Motor neuron (in vitro differentiated cells): ENCODE data around the gene ABR. TPM values are rescaled to one million over a fixed set of nuclear protein-coding genes. Genes with fewer than 3 reads are reported as not detected.
"Not testable (repeated sequence)": the region's sequence is repeated elsewhere in the genome, so short reads cannot be mapped to it uniquely, and the experiment has no call there.

Experiments used
- ATAC-seq, 8 experiments: fragments of 200-7000 bp; cut with Tn5 transposase; replicated peaks in 6 of 8; 2 replicates each; pipeline ENCODE4 v1.8.0; 2021; ENCODE audit warnings: mild to moderate bottlenecking in 8 of 8, moderate library complexity in 8 of 8
- H3K27ac ChIP-seq, 2 donors: fragments of 250-450 bp; sonication (Bioruptor Pico); 2 replicates each; pipeline ENCODE4 v1.9.0; 2021; ENCODE audit warnings: antibody characterized with exemption in 2 of 2, mild to moderate bottlenecking in 2 of 2, moderate library complexity in 1 of 2
- H3K4me1 ChIP-seq, 2 donors: fragments of 250-450 bp; sonication (Bioruptor Pico); replicated peaks in 1 of 2; 2 replicates each; pipeline ENCODE4 v1.6.1; 2021; ENCODE audit warnings: antibody characterized with exemption in 2 of 2, mild to moderate bottlenecking in 2 of 2, moderate library complexity in 1 of 2
- H3K4me3 ChIP-seq, 5 donors: fragments of 250-450 bp; sonication (Bioruptor Pico); 2 replicates each; pipeline ENCODE4 v1.9.0; 2021; ENCODE audit warnings: antibody characterized with exemption in 5 of 5, mild to moderate bottlenecking in 5 of 5, moderate library complexity in 4 of 5
- WGBS, 10 experiments: fragments of 450-650 bp; shearing (Covaris generic); methylation state at CpG; one replicate each; pipeline ENCODE4 v1.0.0; 2022; 5-methylcytosine and 5-hydroxymethylcytosine counted together
- in situ Hi-C, 9 experiments: fragments of 400-800 bp; cut with MboI; loops; one replicate each; pipeline ENCODE4 v1.15.0; 2021; ENCODE audit warnings: low sequenced_read_pairs in 9 of 9, low pct_unique_long_range_greater_than_20kb in 2 of 9; ENCODE audit not compliant: unreplicated experiment in 9 of 9
- total RNA-seq, 8 experiments: library from RNA; unstranded; fragments of 300-600 nt; gene quantifications; 2 replicates each; pipeline versions ENCODE4 v1.2.3 to v1.2.4, GENCODE V29; 2022

The ABR gene
- total RNA-seq, 8 experiments from 2014 or later, result 21.4 to 87.4 (median 33.1) TPM

- WGBS, 10 experiments, result 59 to 100% (median 92%) methylated on average over 1 to 15 of the region's 15 CpGs; no CpG with 5 or more reads in 2 of the 10 experiments
- H3K4me1 ChIP-seq, result peaks cover 5 to 9% of the 10 kb centered on the region in 2 donors
- H3K27ac ChIP-seq, result no peak overlapping the region
- in situ Hi-C loops, result no loop called here
- H3K4me3 ChIP-seq, result no peak overlapping the region
- no peak for ATAC-seq
Observed at GRCh38 chr17:1000597-1001461, 179.0 kb downstream of the ABR start.

- Histone ChIP-seq H3K4me1 (peaks cover 5 to 9% of the 10 kb centered on the region in 2 donors), H3K4me3 (peak overlapping the region in 2 of 5 donors; percentile 81 to 92), H3K27ac (no peak overlapping the region)
- no peak for ATAC-seq
- in situ Hi-C loops, result loop anchor here in 1 of 9 experiments (25.0 kb wide), 1 partner anchor 211 kb away; the partner anchor contains the start of genes GLOD4 and MRM3
- 0 to 86% (median 62%) methylated on average over 1 of the region's 2 CpGs; no CpG with 5 or more reads in 2 of the 10 experiments for WGBS, 10 experiments
Observed at GRCh38 chr17:998111-998510, 181.7 kb downstream of the ABR start.

GRCh38 chr17:996554-997344, 183.0 kb downstream of the ABR start, which contains the start of gene TIMM22:
Gene TIMM22 (plus strand): TSS chr17:997129. CDS start chr17:997143, 14 bp downstream.
- peak; percentile 91 to 98 (median 96) for ATAC-seq
- in situ Hi-C loops, result loop anchor here in 1 of 9 experiments (25.0 kb wide), 1 partner anchor 209 kb away; the partner anchor contains the start of genes GLOD4 and MRM3
- 0 to 4% (median 0%) methylated on average over 1 to 16 of the region's 71 CpGs; no CpG with 5 or more reads in 3 of the 10 experiments for WGBS, 10 experiments
- Histone ChIP-seq H3K4me1 (peaks cover 5 to 9% of the 10 kb centered on the region in 2 donors), H3K4me3 (peak within 1 kb of the TSS; percentile 56 to 92 (median 69)), H3K27ac (peak within 1 kb of the TSS; percentile 97 to 98)

GRCh38 chr17:995324-995723, 184.5 kb downstream of the ABR start:
- not testable (repeated sequence) for H3K4me1 ChIP-seq, H3K4me3 ChIP-seq, H3K27ac ChIP-seq, ATAC-seq
- in situ Hi-C loops, result loop anchor here in 1 of 9 experiments (25.0 kb wide), 1 partner anchor 208 kb away; the partner anchor contains the start of genes GLOD4 and MRM3
- 40 to 100% (median 65%) methylated on average over 1 to 6 of the region's 8 CpGs; no CpG with 5 or more reads in 2 of the 10 experiments for WGBS, 10 experiments

- Histone ChIP-seq H3K4me3 (no peak overlapping the region), H3K27ac (no peak overlapping the region), H3K4me1 (peaks cover 3 to 5% of the 10 kb centered on the region in 2 donors)
- WGBS, 10 experiments, result 20 to 80% (median 43%) methylated on average over 1 to 7 of the region's 13 CpGs; no CpG with 5 or more reads in 6 of the 10 experiments
- ATAC-seq, result no peak
- in situ Hi-C loops, result loop anchor here in 1 of 9 experiments (25.0 kb wide), 1 partner anchor 206 kb away; the partner anchor contains the start of genes GLOD4 and MRM3
Observed at GRCh38 chr17:992933-993332, 186.8 kb downstream of the ABR start.

GRCh38 chr17:988561-988960, 191.2 kb downstream of the ABR start:
- ATAC-seq, result no peak
- WGBS, 10 experiments, result 20 to 96% (median 86%) methylated on average over 1 to 11 of the region's 11 CpGs; no CpG with 5 or more reads in 2 of the 10 experiments
- Histone ChIP-seq H3K4me1 (no peaks in the 10 kb centered on the region), H3K27ac (no peak overlapping the region), H3K4me3 (no peak overlapping the region)
- in situ Hi-C loops, result loop anchor here in 8 of 9 experiments (10.0 to 25.0 kb wide), 2 partner anchors 194 to 201 kb away; partner anchors contain the start of genes GLOD4 (in 1 of the 8) and MRM3 (in 1 of the 8)

GRCh38 chr17:987931-988330, 191.8 kb downstream of the ABR start:
- in situ Hi-C loops, result loop anchor here in 8 of 9 experiments (10.0 to 25.0 kb wide), 2 partner anchors 193 to 201 kb away; partner anchors contain the start of genes GLOD4 (in 1 of the 8) and MRM3 (in 1 of the 8)
- no peak for ATAC-seq
- WGBS, 10 experiments, result 74 to 97% (median 87%) methylated on average over 4 to 9 of the region's 15 CpGs; no CpG with 5 or more reads in 6 of the 10 experiments
- Histone ChIP-seq H3K4me3 (no peak overlapping the region), H3K27ac (no peak overlapping the region), H3K4me1 (no peaks in the 10 kb centered on the region)

- ATAC-seq, result no peak
- WGBS, 10 experiments, result 50 to 100% (median 73%) methylated on average over 1 to 3 of the region's 6 CpGs; no CpG with 5 or more reads in 4 of the 10 experiments
- Histone ChIP-seq H3K27ac (no peak overlapping the region), H3K4me3 (no peak overlapping the region), H3K4me1 (no peaks in the 10 kb centered on the region)
- in situ Hi-C loops, result loop anchor here in 8 of 9 experiments (10.0 to 25.0 kb wide), 2 partner anchors 192 to 199 kb away; partner anchors contain the start of genes GLOD4 (in 1 of the 8) and MRM3 (in 1 of the 8)
Observed at GRCh38 chr17:986322-986929, 193.4 kb downstream of the ABR start.

- H3K27ac ChIP-seq, result no peak overlapping the region
- H3K4me1 ChIP-seq, result peaks cover 2 to 5% of the 10 kb centered on the region in 2 donors
- ATAC-seq, result peak in 1 of 8 experiments; percentile 28
- in situ Hi-C loops, result loop anchor here (5.0 to 25.0 kb wide), 3 partner anchors 189 to 197 kb away; partner anchors contain the start of genes GLOD4 (in 1 of the 9) and MRM3 (in 1 of the 9)
- no peak overlapping the region for H3K4me3 ChIP-seq
- 0 to 100% (median 81%) methylated on average over 1 to 3 of the region's 3 CpGs; no CpG with 5 or more reads in 1 of the 10 experiments for WGBS, 10 experiments
Observed at GRCh38 chr17:983921-984320, 195.9 kb downstream of the ABR start.

- no peak for ATAC-seq
- Histone ChIP-seq H3K4me1 (peaks cover 6 to 11% of the 10 kb centered on the region in 2 donors), H3K4me3 (no peak overlapping the region), H3K27ac (no peak overlapping the region)
- WGBS, 10 experiments, result 0 to 77% (median 10%) methylated on average over 2 to 9 of the region's 10 CpGs
- in situ Hi-C loops, result loop anchor here (5.0 to 25.0 kb wide), 3 partner anchors 186 to 194 kb away; partner anchors contain the start of genes GLOD4 (in 1 of the 9) and MRM3 (in 1 of the 9)
Observed at GRCh38 chr17:981292-981658, 198.5 kb downstream of the ABR start.

GRCh38 chr17:980406-981291, 199.1 kb downstream of the ABR start:
- Histone ChIP-seq H3K4me1 (peaks cover 6 to 11% of the 10 kb centered on the region in 2 donors), H3K4me3 (peak overlapping the region; percentile 60 to 95 (median 84)), H3K27ac (peak overlapping the region; percentile 74 to 86)
- ATAC-seq, result peak; percentile 16 to 52 (median 36)
- WGBS, 10 experiments, result 0 to 70% (median 33%) methylated on average over 2 to 26 of the region's 43 CpGs; no CpG with 5 or more reads in 1 of the 10 experiments
- in situ Hi-C loops, result loop anchor here (5.0 to 25.0 kb wide), 3 partner anchors 186 to 193 kb away; partner anchors contain the start of genes GLOD4 (in 1 of the 9) and MRM3 (in 1 of the 9)
